Measurements from ENCODE around the gene ADAMTSL1.

- TF ChIP-seq CTCF (conservative IDR thresholded peaks at IDR 0.05; ENCODE audit: low read depth in 2 of 2) = 0 out of 4 replicates have a peak, but pooled peaks have one; percentile 4 to 8
- no peak for TF ChIP-seq POLR2AphosphoS5 (IDR thresholded peaks at IDR 0.05; ENCODE audit: low read depth)
- no peak for TF ChIP-seq ETS1 (IDR thresholded peaks at IDR 0.05)
- no peak for TF ChIP-seq EZH2 (IDR thresholded peaks at IDR 0.05; ENCODE audit: low read depth, unreplicated experiment)
- TF ChIP-seq REST (IDR thresholded peaks at IDR 0.05; ENCODE audit: unreplicated experiment) = no peak
- no peak for TF ChIP-seq CREB1 (CRISPR knock-in tag; IDR thresholded peaks at IDR 0.05; ENCODE audit: low read depth)
- TF ChIP-seq STAT1 (IDR thresholded peaks at IDR 0.05; ENCODE audit: unreplicated experiment) = no peak
- no peak for TF ChIP-seq ZNF331 (CRISPR knock-in tag; IDR thresholded peaks at IDR 0.05; ENCODE audit: low read depth)
- no peak for TF ChIP-seq EZH2phosphoT487 (IDR thresholded peaks at IDR 0.05; ENCODE audit: unreplicated experiment)
- TF ChIP-seq JUNB (IDR thresholded peaks at IDR 0.05; ENCODE audit: unreplicated experiment) = no peak
These were observed 376.1 kb downstream of the ADAMTSL1 start for GRCh38 chr9:18849890-18850677.
